ENCODE measurements around the gene HEY2. TPM values are rescaled to one million over a fixed set of nuclear protein-coding genes. Genes with fewer than 3 reads are reported as not detected.

Gene HEY2
- total and polyA plus RNA-seq, 2 donors (not counting 3 experiments of a cell fraction or from before 2014, with no cell fraction given): 0.07 TPM; not detected in 1

DNA sequence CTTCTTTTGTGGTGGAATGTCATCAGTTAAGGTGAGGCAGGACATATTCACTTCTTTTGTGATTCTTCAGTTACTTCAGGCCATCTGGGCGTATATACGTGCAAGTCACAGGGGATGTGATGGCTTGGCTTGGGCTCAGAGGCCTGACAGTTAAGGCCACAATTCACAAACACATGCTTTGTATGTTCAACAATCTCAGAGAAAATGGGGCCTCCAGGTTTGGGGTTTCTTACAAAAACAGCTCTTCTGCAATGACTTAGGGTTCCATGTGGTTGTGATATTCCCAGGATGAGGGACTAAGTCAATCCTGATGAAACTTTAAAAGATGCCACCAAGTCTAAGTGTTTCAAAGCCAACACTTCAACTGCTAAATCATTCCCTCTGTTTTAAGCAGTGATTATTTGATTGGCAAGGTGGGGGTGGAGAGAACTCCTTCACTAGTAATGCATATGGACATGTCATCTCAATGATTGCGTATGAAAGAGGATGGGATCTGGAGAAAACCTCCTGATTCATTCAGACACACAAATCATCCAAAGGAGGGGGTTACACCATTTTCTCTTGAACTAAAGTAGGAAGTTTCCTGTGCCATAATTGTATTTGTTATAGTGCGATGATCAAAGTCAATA, 41.7 kb upstream of the HEY2 start:
- Histone ChIP-seq H3K79me2 (ENCODE audit: control insufficient read depth, insufficient read depth, low read length) (no peaks in the 10 kb centered on the region), H4K20me1 (replicated peaks; ENCODE audit: control insufficient read depth, extremely low read depth, insufficient read depth, low read length) (no peaks in the 10 kb centered on the region), H3K36me3 (ENCODE audit: control insufficient read depth in 2 of 2, extremely low read depth in 1 of 2, insufficient read depth in 2 of 2, low read length in 2 of 2) (no peaks in the 10 kb centered on the region), H3K9me3 (replicated peaks; ENCODE audit: control insufficient read depth, insufficient read depth, low read length) (no peaks in the 10 kb centered on the region), H3K4me1 (ENCODE audit: control insufficient read depth, extremely low read depth, insufficient read depth, low read length) (no peaks in the 10 kb centered on the region), H3K4me3 (replicated peaks in 1 of 3; ENCODE audit: insufficient read depth in 1 of 3, low read depth in 1 of 3, low read length in 3 of 3) (no peak overlapping the region), H3K27ac (ENCODE audit: insufficient read depth, low read depth, low read length) (no peak overlapping the region), H3K9me1 (replicated peaks; ENCODE audit: control insufficient read depth, extremely low read depth, insufficient read depth, low read length) (no peaks in the 10 kb centered on the region), H3K9ac (replicated peaks; ENCODE audit: extremely low read depth, insufficient read depth, low read length) (no peak overlapping the region), H2AFZ (ENCODE audit: low read depth, low read length) (no peak overlapping the region), H3K4me2 (ENCODE audit: insufficient read depth, low read length) (no peak overlapping the region), H3K27me3 (ENCODE audit: control insufficient read depth in 2 of 2, insufficient read depth in 2 of 2, low read length in 2 of 2) (no peaks in the 10 kb centered on the region)
- DNase-seq (ENCODE audit: low read depth, low spot score) (no peak), FAIRE-seq (no peak)
- POLR2A ChIA-PET: no interaction called here
- BruUV-seq (replicated peaks): no TSS peak
- CTCF ChIA-PET: no interaction called here
- intact Hi-C loops (cut with micrococcal nuclease): no loop called here
- dilution Hi-C loops (cut with MboI; ENCODE audit: extremely low pct_ligation_motif_present, low sequenced_read_pairs): no loop called here
- TF ChIP-seq FOS (IDR thresholded peaks at IDR 0.05; ENCODE audit: borderline replicate concordance, insufficient read depth, low read length): no peak
- no peak for TF ChIP-seq JUN (IDR thresholded peaks at IDR 0.05; ENCODE audit: borderline replicate concordance, insufficient read depth, insufficient read length, low read depth)
- no peak for TF ChIP-seq POLR2AphosphoS5 (IDR thresholded peaks at IDR 0.05; ENCODE audit: insufficient read depth, low read depth, low read length)
- no peak for TF ChIP-seq EZH2 (IDR thresholded peaks at IDR 0.05; ENCODE audit: borderline replicate concordance, low read depth, low read length, severe bottlenecking)
- TF ChIP-seq, protein P1, sequence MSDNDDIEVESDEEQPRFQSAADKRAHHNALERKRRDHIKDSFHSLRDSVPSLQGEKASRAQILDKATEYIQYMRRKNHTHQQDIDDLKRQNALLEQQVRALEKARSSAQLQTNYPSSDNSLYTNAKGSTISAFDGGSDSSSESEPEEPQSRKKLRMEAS (IDR thresholded peaks at IDR 0.05; ENCODE audit: insufficient read depth, insufficient read length): no peak

DNA sequence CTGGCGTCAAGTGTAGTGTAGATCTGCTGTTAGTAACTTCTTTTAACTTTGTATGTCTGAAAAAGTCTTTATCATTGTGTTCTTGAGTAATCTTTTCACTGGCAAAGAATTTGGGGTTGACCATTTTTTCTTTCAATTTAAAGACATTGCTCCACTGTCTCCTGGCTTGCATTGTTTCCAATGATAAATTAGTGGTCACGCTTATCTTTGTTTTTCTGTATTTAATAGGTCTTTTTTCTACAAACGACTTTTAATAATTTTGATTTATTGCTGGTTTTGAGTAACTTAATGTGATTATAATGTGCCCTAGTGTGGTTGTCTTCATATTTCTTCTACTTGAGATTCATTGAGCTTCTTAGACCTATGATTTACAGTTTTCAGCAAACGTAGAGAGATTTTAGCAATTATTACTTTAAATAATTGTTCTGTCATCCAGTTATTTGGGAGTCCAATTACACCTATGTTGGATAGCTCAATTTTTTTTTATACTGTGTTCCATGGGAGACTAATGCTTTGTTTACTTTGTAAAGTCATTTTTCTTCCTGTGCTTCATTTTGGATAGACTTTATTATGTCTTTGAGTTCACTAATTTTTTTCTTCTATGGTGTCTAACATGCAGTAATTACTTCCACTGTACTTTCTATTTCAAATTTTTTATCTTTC, 38.3 kb upstream of the HEY2 start:
- BruUV-seq (replicated peaks): no TSS peak
- Histone ChIP-seq H3K9me1 (replicated peaks; ENCODE audit: control insufficient read depth, extremely low read depth, insufficient read depth, low read length) (no peaks in the 10 kb centered on the region), H3K27me3 (ENCODE audit: control insufficient read depth in 2 of 2, insufficient read depth in 2 of 2, low read length in 2 of 2) (no peaks in the 10 kb centered on the region), H3K36me3 (ENCODE audit: control insufficient read depth in 2 of 2, extremely low read depth in 1 of 2, insufficient read depth in 2 of 2, low read length in 2 of 2) (no peaks in the 10 kb centered on the region), H3K79me2 (ENCODE audit: control insufficient read depth, insufficient read depth, low read length) (no peaks in the 10 kb centered on the region), H3K4me2 (ENCODE audit: insufficient read depth, low read length) (no peak overlapping the region), H3K9ac (replicated peaks; ENCODE audit: extremely low read depth, insufficient read depth, low read length) (no peak overlapping the region), H4K20me1 (replicated peaks; ENCODE audit: control insufficient read depth, extremely low read depth, insufficient read depth, low read length) (no peaks in the 10 kb centered on the region), H3K4me3 (replicated peaks in 1 of 3; ENCODE audit: insufficient read depth in 1 of 3, low read depth in 1 of 3, low read length in 3 of 3) (no peak overlapping the region), H3K9me3 (replicated peaks; ENCODE audit: control insufficient read depth, insufficient read depth, low read length) (no peaks in the 10 kb centered on the region), H3K27ac (ENCODE audit: insufficient read depth, low read depth, low read length) (no peak overlapping the region), H3K4me1 (ENCODE audit: control insufficient read depth, extremely low read depth, insufficient read depth, low read length) (no peaks in the 10 kb centered on the region), H2AFZ (ENCODE audit: low read depth, low read length) (no peak overlapping the region)
- ChIA-PET POLR2A (no interaction called here), CTCF (no interaction called here)
- FAIRE-seq (no peak), DNase-seq (ENCODE audit: low read depth, low spot score) (no peak)
- intact Hi-C loops (cut with micrococcal nuclease) (no loop called here), dilution Hi-C loops (cut with MboI; ENCODE audit: extremely low pct_ligation_motif_present, low sequenced_read_pairs) (no loop called here)
- TF ChIP-seq MYC (IDR thresholded peaks at IDR 0.05; ENCODE audit: low read depth, low read length) (no peak), EZH2 (IDR thresholded peaks at IDR 0.05; ENCODE audit: borderline replicate concordance, low read depth, low read length, severe bottlenecking) (no peak), POLR2A (IDR thresholded peaks at IDR 0.05; ENCODE audit: low read depth, low read length) (no peak), POLR2AphosphoS5 (IDR thresholded peaks at IDR 0.05; ENCODE audit: insufficient read depth, low read depth, low read length) (no peak), JUN (IDR thresholded peaks at IDR 0.05; ENCODE audit: borderline replicate concordance, insufficient read depth, insufficient read length, low read depth) (no peak), FOS (IDR thresholded peaks at IDR 0.05; ENCODE audit: borderline replicate concordance, insufficient read depth, low read length) (no peak), GATA2 (IDR thresholded peaks at IDR 0.05; ENCODE audit: insufficient read depth, insufficient read length, low read depth, low read length) (no peak)
- TF ChIP-seq, protein P1 (IDR thresholded peaks at IDR 0.05; ENCODE audit: insufficient read depth, insufficient read length): no peak
- TF ChIP-seq, protein P2, sequence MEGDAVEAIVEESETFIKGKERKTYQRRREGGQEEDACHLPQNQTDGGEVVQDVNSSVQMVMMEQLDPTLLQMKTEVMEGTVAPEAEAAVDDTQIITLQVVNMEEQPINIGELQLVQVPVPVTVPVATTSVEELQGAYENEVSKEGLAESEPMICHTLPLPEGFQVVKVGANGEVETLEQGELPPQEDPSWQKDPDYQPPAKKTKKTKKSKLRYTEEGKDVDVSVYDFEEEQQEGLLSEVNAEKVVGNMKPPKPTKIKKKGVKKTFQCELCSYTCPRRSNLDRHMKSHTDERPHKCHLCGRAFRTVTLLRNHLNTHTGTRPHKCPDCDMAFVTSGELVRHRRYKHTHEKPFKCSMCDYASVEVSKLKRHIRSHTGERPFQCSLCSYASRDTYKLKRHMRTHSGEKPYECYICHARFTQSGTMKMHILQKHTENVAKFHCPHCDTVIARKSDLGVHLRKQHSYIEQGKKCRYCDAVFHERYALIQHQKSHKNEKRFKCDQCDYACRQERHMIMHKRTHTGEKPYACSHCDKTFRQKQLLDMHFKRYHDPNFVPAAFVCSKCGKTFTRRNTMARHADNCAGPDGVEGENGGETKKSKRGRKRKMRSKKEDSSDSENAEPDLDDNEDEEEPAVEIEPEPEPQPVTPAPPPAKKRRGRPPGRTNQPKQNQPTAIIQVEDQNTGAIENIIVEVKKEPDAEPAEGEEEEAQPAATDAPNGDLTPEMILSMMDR (IDR thresholded peaks at IDR 0.05; ENCODE audit: extremely low read depth in 1 of 2, insufficient read depth in 1 of 2, low read depth in 1 of 2, low read length in 2 of 2): no peak

Data from endothelial cell of umbilical vein (primary cell).